DND-41 (cell line): Measurements from ENCODE around the gene PATL1.
A peak's percentile ranks its signal among the peaks of the same experiment; 100 is the strongest.

Experiments used
- EZH2 ChIP-seq: IDR thresholded peaks from 3 replicates; pipeline ENCODE4 v1.6.1; 2012; ENCODE audit warnings: borderline replicate concordance, low read depth, mild to moderate bottlenecking, moderate library complexity, low read length, inconsistent platforms; ENCODE audit not compliant: severe bottlenecking
- TF ChIP-seq, protein P1 (sequence below): IDR thresholded peaks from 2 replicates; pipeline ENCODE4 v1.5.1; 2012; ENCODE audit warnings: borderline replicate concordance, low read length, moderate library complexity, mild to moderate bottlenecking; ENCODE audit not compliant: poor library complexity, severe bottlenecking; ENCODE audit errors: extremely low read depth

GRCh38 chr11:59678118-59678812 is 9.4 kb upstream of the PATL1 start:
- TF ChIP-seq, protein P1, sequence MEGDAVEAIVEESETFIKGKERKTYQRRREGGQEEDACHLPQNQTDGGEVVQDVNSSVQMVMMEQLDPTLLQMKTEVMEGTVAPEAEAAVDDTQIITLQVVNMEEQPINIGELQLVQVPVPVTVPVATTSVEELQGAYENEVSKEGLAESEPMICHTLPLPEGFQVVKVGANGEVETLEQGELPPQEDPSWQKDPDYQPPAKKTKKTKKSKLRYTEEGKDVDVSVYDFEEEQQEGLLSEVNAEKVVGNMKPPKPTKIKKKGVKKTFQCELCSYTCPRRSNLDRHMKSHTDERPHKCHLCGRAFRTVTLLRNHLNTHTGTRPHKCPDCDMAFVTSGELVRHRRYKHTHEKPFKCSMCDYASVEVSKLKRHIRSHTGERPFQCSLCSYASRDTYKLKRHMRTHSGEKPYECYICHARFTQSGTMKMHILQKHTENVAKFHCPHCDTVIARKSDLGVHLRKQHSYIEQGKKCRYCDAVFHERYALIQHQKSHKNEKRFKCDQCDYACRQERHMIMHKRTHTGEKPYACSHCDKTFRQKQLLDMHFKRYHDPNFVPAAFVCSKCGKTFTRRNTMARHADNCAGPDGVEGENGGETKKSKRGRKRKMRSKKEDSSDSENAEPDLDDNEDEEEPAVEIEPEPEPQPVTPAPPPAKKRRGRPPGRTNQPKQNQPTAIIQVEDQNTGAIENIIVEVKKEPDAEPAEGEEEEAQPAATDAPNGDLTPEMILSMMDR, result peak; percentile 3
- no peak for TF ChIP-seq EZH2
